Dendritic cell treated with granulocyte-macrophage colony-stimulating factor and Interleukin-4, amounts not matched to agents 40 ng/mL and 50 ng/mL, for 4 days (primary cell): ENCODE measurements around the gene TNRC6B.
"Not testable (repeated sequence)": the region's sequence is repeated elsewhere in the genome, so short reads cannot be mapped to it uniquely, and the experiment has no call there.

Experiments used
- H3K27ac Mint-ChIP-seq: one replicate; pipeline ENCODE4 v1.8.0; 2022; ENCODE audit warnings: mild to moderate bottlenecking, mixed read lengths
- H3K27me3 Mint-ChIP-seq: one replicate; pipeline ENCODE4 v1.8.0; 2022; ENCODE audit warnings: mild to moderate bottlenecking, mixed read lengths
- H3K36me3 Mint-ChIP-seq: one replicate; pipeline ENCODE4 v1.8.0; 2022; ENCODE audit warnings: low read depth, mixed read lengths
- H3K4me1 Mint-ChIP-seq: one replicate; pipeline ENCODE4 v1.8.0; 2022; ENCODE audit warnings: low read depth, mixed read lengths
- H3K4me3 Mint-ChIP-seq: one replicate; pipeline ENCODE4 v1.8.0; 2022; ENCODE audit warnings: mild to moderate bottlenecking, moderate library complexity, mixed read lengths
- H3K9me3 Mint-ChIP-seq: one replicate; pipeline ENCODE4 v1.8.0; 2022; ENCODE audit warnings: mixed read lengths
- intact Hi-C: fragments of 100-400 bp; cut with micrococcal nuclease; formaldehyde crosslinking; loops from one replicate; pipeline ENCODE4 v1.15.0; 2022

TNRC6B gene

GRCh38 chr22:40347300-40347699 lies 169.6 kb downstream of the TNRC6B start:
- Mint-ChIP-seq H3K27me3 (no peaks in the 10 kb centered on the region), H3K36me3 (peaks cover 49% of the 10 kb centered on the region), H3K4me3 (peak overlapping the region; percentile 92), H3K27ac (peak overlapping the region; percentile 93), H3K9me3 (no peaks in the 10 kb centered on the region), H3K4me1 (peaks cover 28% of the 10 kb centered on the region)
- intact Hi-C loops, result loop anchor here (5.0 kb wide), 1 partner anchor 305 kb away; no protein-coding TSS in a partner anchor

DNA sequence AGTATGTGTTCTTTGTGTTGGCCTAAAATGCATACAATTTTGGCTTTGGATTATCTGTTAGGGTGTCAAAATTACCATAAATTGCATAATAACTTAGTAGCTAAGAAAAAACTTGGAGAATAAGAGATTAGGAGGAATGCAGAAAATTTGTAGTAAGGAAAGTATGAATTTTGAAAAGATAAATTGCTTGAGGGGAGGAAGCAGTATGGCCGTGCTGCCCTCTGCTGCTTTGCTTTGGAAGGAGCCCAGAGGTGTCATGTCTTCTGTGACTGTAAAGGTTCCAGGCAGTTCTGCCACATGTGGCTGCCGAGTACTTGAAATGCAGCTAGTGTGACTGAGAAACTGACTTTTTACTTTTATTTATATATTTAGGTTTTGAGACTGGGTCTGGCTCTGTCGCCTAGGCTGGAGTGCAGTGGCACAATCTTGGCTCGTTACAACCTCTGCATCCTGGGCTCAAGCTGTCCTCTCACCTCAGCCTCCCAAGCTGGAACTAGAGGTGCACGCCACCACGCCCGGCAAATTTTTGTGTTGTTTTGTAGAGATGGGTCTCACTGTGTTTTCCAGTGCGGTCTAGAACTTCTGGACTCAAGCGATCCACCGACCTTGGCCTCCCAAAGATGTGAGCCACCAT lies 170.4 kb downstream of the TNRC6B start:
- intact Hi-C loops, result loop anchor here (5.0 kb wide), 1 partner anchor 306 kb away; no protein-coding TSS in a partner anchor
- peaks cover 53% of the 10 kb centered on the region for H3K36me3 Mint-ChIP-seq
- no peaks in the 10 kb centered on the region for H3K27me3 Mint-ChIP-seq
- H3K4me3 Mint-ChIP-seq, result peak overlapping the region; percentile 21
- H3K4me1 Mint-ChIP-seq, result peaks cover 22% of the 10 kb centered on the region
- no peaks in the 10 kb centered on the region for H3K9me3 Mint-ChIP-seq
- no peak overlapping the region for H3K27ac Mint-ChIP-seq

GRCh38 chr22:40352763-40353162 lies 175.0 kb downstream of the TNRC6B start:
- peaks cover 9% of the 10 kb centered on the region for H3K4me1 Mint-ChIP-seq
- no peaks in the 10 kb centered on the region for H3K27me3 Mint-ChIP-seq
- H3K4me3 Mint-ChIP-seq, result no peak overlapping the region
- intact Hi-C loops, result no loop called here
- no peak overlapping the region for H3K27ac Mint-ChIP-seq
- H3K9me3 Mint-ChIP-seq, result no peaks in the 10 kb centered on the region
- peaks cover 88% of the 10 kb centered on the region for H3K36me3 Mint-ChIP-seq

- Mint-ChIP-seq H3K4me1 (no peaks in the 10 kb centered on the region), H3K27ac (no peak overlapping the region), H3K27me3 (no peaks in the 10 kb centered on the region), H3K4me3 (no peak overlapping the region), H3K36me3 (peaks cover 100% of the 10 kb centered on the region), H3K9me3 (no peaks in the 10 kb centered on the region)
- intact Hi-C loops, result no loop called here
Observed at GRCh38 chr22:40361100-40361499, 183.4 kb downstream of the TNRC6B start.

DNA sequence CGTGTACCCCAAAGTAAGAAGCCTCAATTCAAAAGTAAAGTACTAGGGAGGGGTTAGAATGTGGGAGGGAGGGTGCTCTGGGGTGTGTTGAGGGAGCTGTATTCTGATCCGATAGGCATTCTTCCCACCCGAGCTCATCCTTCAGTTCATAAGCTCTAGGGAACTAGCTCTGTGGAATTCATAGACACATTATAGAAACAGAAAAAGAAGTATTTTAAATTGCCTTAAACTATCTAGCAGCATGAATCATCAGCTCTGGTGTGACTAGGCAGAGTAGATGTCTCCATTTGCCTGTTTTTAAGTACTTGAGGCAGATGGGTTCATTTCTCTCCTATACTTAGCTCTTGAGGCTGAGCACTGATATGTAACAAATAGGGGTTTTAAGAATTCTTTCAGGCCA lies 185.3 kb downstream of the TNRC6B start:
- H3K9me3 Mint-ChIP-seq, result no peaks in the 10 kb centered on the region

DNA sequence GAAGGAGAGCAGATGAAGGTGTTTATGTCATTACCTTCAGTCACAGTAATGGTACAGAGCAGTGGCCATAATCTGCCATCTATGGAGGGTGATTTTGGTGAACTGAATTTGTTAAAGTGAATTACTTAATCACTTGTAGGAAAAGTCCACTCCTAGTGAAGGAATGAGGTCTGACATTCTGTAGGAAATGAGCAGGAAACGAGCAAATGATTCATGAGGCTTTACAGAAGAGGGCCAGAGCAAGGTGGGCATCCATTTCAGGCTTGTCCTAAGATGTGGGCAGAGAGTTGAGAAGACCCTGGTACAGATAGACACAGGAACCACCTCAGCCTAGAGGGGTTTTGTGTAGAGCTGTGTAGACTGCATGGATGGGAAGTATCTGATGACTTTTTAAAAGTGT lies 186.7 kb downstream of the TNRC6B start:
- Mint-ChIP-seq H3K36me3 (peaks cover 89% of the 10 kb centered on the region), H3K27me3 (no peaks in the 10 kb centered on the region), H3K4me1 (peaks cover 13% of the 10 kb centered on the region), H3K9me3 (no peaks in the 10 kb centered on the region), H3K27ac (no peak overlapping the region), H3K4me3 (no peak overlapping the region)
- intact Hi-C loops, result no loop called here

More for the DNA sequence above, 185.3 kb downstream of the TNRC6B start:
- Mint-ChIP-seq H3K27ac (no peak overlapping the region), H3K27me3 (no peaks in the 10 kb centered on the region), H3K4me1 (peaks cover under 1% of the 10 kb centered on the region), H3K4me3 (no peak overlapping the region), H3K36me3 (peaks cover 100% of the 10 kb centered on the region)
- intact Hi-C loops, result no loop called here

DNA sequence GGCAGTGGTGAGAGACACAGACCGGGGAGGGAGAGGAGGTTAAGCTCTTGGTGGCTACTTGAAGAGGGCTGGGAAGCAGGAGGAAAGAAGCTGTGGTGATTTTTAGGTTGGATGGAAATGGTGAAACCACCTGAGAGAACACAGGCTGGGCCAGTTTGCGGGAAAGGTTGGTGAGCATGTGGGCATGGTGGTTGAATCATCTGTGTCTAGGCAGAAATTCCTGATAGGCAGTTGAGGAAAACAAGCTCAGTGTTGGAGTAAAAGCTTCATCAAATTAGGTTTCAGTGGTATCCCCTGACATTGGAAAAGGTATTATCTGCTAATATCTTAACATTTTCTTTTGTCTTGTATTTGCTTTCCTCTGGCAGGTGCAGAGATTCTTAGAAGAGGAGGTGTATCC lies 188.3 kb downstream of the TNRC6B start:
- Mint-ChIP-seq H3K27ac (no peak overlapping the region), H3K4me3 (no peak overlapping the region), H3K36me3 (peaks cover 73% of the 10 kb centered on the region), H3K9me3 (no peaks in the 10 kb centered on the region), H3K27me3 (no peaks in the 10 kb centered on the region), H3K4me1 (peaks cover 15% of the 10 kb centered on the region)
- intact Hi-C loops, result no loop called here

GRCh38 chr22:40367342-40367741 lies 189.6 kb downstream of the TNRC6B start:
- H3K4me3 Mint-ChIP-seq, result no peak overlapping the region
- intact Hi-C loops, result no loop called here
- H3K36me3 Mint-ChIP-seq, result peaks cover 60% of the 10 kb centered on the region
- H3K9me3 Mint-ChIP-seq, result no peaks in the 10 kb centered on the region
- H3K4me1 Mint-ChIP-seq, result peaks cover 25% of the 10 kb centered on the region
- no peak overlapping the region for H3K27ac Mint-ChIP-seq
- no peaks in the 10 kb centered on the region for H3K27me3 Mint-ChIP-seq

GRCh38 chr22:40368016-40368415 lies 190.3 kb downstream of the TNRC6B start:
- Mint-ChIP-seq H3K27ac (peak overlapping the region; percentile 58), H3K9me3 (no peaks in the 10 kb centered on the region), H3K4me1 (peaks cover 31% of the 10 kb centered on the region), H3K36me3 (peaks cover 56% of the 10 kb centered on the region), H3K4me3 (no peak overlapping the region), H3K27me3 (no peaks in the 10 kb centered on the region)
- intact Hi-C loops, result no loop called here

GRCh38 chr22:40368836-40369235 lies 191.1 kb downstream of the TNRC6B start:
- intact Hi-C loops, result no loop called here
- Mint-ChIP-seq H3K4me1 (peaks cover 36% of the 10 kb centered on the region), H3K27ac (peak overlapping the region; percentile 58)

DNA sequence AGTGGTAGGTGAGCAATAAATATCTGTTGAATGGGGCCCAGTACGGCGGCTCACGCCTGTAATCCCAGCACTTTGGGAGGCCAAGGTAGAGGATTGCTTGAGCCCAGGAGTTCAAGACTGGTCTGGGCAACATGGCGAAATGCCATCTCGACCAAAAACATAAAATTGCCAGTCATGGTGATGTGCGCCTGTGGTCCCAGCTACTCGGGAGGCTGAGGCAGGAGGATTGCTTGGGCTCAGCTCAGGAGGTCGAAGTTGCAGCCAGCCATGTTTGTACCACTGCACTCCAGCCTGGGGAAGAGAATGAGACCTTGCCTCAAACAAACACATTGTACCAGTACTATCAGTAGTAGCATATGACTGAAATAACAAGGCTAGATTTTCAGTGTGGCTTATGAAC lies 196.8 kb downstream of the TNRC6B start:
- H3K27me3 Mint-ChIP-seq, result no peaks in the 10 kb centered on the region
- intact Hi-C loops, result loop anchor here (10.0 kb wide), 1 partner anchor 90 kb away; no protein-coding TSS in a partner anchor
- no peaks in the 10 kb centered on the region for H3K9me3 Mint-ChIP-seq
- H3K36me3 Mint-ChIP-seq, result peaks cover 10% of the 10 kb centered on the region
- H3K4me1 Mint-ChIP-seq, result peaks cover 49% of the 10 kb centered on the region
- no peak overlapping the region for H3K27ac Mint-ChIP-seq
- no peak overlapping the region for H3K4me3 Mint-ChIP-seq

More at GRCh38 chr22:40368836-40369235, 191.1 kb downstream of the TNRC6B start:
- Mint-ChIP-seq H3K36me3 (peaks cover 55% of the 10 kb centered on the region), H3K9me3 (no peaks in the 10 kb centered on the region), H3K27me3 (no peaks in the 10 kb centered on the region), H3K4me3 (no peak overlapping the region)

GRCh38 chr22:40376149-40376548 lies 198.4 kb downstream of the TNRC6B start:
- Mint-ChIP-seq H3K4me3 (no peak overlapping the region), H3K9me3 (no peaks in the 10 kb centered on the region), H3K36me3 (peaks cover 10% of the 10 kb centered on the region), H3K4me1 (peaks cover 49% of the 10 kb centered on the region), H3K27ac (no peak overlapping the region), H3K27me3 (no peaks in the 10 kb centered on the region)
- intact Hi-C loops, result loop anchor here (10.0 kb wide), 1 partner anchor 89 kb away; no protein-coding TSS in a partner anchor

- Mint-ChIP-seq H3K27me3 (no peaks in the 10 kb centered on the region), H3K36me3 (peaks cover 8% of the 10 kb centered on the region), H3K4me3 (no peak overlapping the region), H3K27ac (peak overlapping the region; percentile 45), H3K9me3 (no peaks in the 10 kb centered on the region), H3K4me1 (peaks cover 43% of the 10 kb centered on the region)
- intact Hi-C loops, result loop anchor here (10.0 kb wide), 1 partner anchor 87 kb away; no protein-coding TSS in a partner anchor
Observed at GRCh38 chr22:40377931-40378330, 200.2 kb downstream of the TNRC6B start.

GRCh38 chr22:40378448-40378847 lies 200.7 kb downstream of the TNRC6B start:
- intact Hi-C loops, result loop anchor here (10.0 kb wide), 1 partner anchor 86 kb away; no protein-coding TSS in a partner anchor
- H3K4me1 Mint-ChIP-seq, result peaks cover 42% of the 10 kb centered on the region
- not testable (repeated sequence) for H3K36me3 Mint-ChIP-seq, H3K4me3 Mint-ChIP-seq, H3K9me3 Mint-ChIP-seq, H3K27me3 Mint-ChIP-seq
- peak overlapping the region; percentile 45 for H3K27ac Mint-ChIP-seq

DNA sequence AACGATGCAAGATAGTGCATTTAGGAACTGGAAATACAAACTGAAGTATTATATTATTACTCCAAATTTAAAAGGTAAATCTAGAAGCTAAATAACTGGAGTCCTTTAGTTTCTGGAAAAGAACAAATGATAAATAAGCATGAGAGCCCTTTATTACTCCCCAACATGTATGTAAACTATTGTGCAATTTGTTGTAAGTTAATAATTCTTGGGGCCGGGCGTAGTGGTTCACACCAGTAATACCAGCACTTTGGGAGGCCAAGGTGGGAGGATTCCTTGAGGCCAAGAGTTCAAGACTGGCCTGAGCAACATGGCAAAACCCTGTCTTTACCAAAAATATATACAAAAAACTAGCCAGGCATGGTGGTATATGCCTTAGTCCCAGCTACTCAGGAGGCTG lies 203.7 kb downstream of the TNRC6B start:
- Mint-ChIP-seq H3K27ac (no peak overlapping the region), H3K36me3 (no peaks in the 10 kb centered on the region), H3K9me3 (no peaks in the 10 kb centered on the region), H3K27me3 (no peaks in the 10 kb centered on the region), H3K4me3 (no peak overlapping the region), H3K4me1 (peaks cover 54% of the 10 kb centered on the region)
- intact Hi-C loops, result no loop called here
